IPS-20b (cell line): Measurements from ENCODE around the gene GIPR.

ENCODE experiments used
- H3K27ac ChIP-seq: one replicate; pipeline ENCODE4 v1.5.1; 2013; ENCODE audit warnings: low read length
- H3K27me3 ChIP-seq: 2 replicates; pipeline ENCODE4 v1.6.1; 2013; ENCODE audit warnings: mild to moderate bottlenecking, low read length, inconsistent platforms; ENCODE audit not compliant: insufficient read depth
- H3K36me3 ChIP-seq: 2 replicates; pipeline ENCODE4 v1.6.1; 2013; ENCODE audit warnings: low read depth, mild to moderate bottlenecking, inconsistent platforms, low read length, moderate library complexity; ENCODE audit not compliant: insufficient read depth
- H3K4me1 ChIP-seq: 2 replicates; pipeline ENCODE4 v1.6.1; 2013; ENCODE audit warnings: mild to moderate bottlenecking, control low read depth, inconsistent platforms, low read length, moderate library complexity; ENCODE audit not compliant: insufficient read depth
- H3K4me3 ChIP-seq: 2 replicates; pipeline ENCODE4 v1.5.1; 2013; ENCODE audit warnings: mild to moderate bottlenecking, low read length, inconsistent platforms
- H3K9ac ChIP-seq: 2 replicates; pipeline ENCODE4 v1.6.1; 2013; ENCODE audit warnings: low read depth, mild to moderate bottlenecking, inconsistent platforms, low read length, moderate library complexity
- H3K9me3 ChIP-seq: 2 replicates; pipeline ENCODE4 v1.6.1; 2013; ENCODE audit warnings: mild to moderate bottlenecking, low read depth, low read length, inconsistent platforms; ENCODE audit not compliant: insufficient read depth

The GIPR gene

GRCh38 chr19:45638930-45639729 is 28.9 kb upstream of the GIPR start, which contains the start of gene EML2:
Gene EML2 (minus strand): TSS chr19:45639397. CDS start chr19:45639376, 21 bp downstream.
- Histone ChIP-seq H3K9ac (peak within 1 kb of the TSS; percentile 50; the same call in 1 of the 2 replicates), H3K36me3 (no peaks in the 10 kb centered on the region), H3K4me1 (peaks cover 11% of the 10 kb centered on the region; the same call in 1 of the 2 replicates), H3K27me3 (peaks cover 9% of the 10 kb centered on the region; the same call in 1 of the 2 replicates), H3K4me3 (peak within 1 kb of the TSS; percentile 77), H3K27ac (no peak within 1 kb of the TSS), H3K9me3 (no peaks in the 10 kb centered on the region)

- H3K4me3 ChIP-seq: peak overlapping the region; percentile 67; the same call in 1 of the 2 replicates
- no peaks in the 10 kb centered on the region for H3K9me3 ChIP-seq
- H3K9ac ChIP-seq: no peak overlapping the region
- H3K27ac ChIP-seq: no peak overlapping the region
- H3K36me3 ChIP-seq: no peaks in the 10 kb centered on the region
- H3K4me1 ChIP-seq: peaks cover 13% of the 10 kb centered on the region; the same call in 1 of the 2 replicates
- H3K27me3 ChIP-seq: peaks cover 18% of the 10 kb centered on the region; the same call in 1 of the 2 replicates
Observed at GRCh38 chr19:45640849-45641273, 27.2 kb upstream of the GIPR start.

DNA sequence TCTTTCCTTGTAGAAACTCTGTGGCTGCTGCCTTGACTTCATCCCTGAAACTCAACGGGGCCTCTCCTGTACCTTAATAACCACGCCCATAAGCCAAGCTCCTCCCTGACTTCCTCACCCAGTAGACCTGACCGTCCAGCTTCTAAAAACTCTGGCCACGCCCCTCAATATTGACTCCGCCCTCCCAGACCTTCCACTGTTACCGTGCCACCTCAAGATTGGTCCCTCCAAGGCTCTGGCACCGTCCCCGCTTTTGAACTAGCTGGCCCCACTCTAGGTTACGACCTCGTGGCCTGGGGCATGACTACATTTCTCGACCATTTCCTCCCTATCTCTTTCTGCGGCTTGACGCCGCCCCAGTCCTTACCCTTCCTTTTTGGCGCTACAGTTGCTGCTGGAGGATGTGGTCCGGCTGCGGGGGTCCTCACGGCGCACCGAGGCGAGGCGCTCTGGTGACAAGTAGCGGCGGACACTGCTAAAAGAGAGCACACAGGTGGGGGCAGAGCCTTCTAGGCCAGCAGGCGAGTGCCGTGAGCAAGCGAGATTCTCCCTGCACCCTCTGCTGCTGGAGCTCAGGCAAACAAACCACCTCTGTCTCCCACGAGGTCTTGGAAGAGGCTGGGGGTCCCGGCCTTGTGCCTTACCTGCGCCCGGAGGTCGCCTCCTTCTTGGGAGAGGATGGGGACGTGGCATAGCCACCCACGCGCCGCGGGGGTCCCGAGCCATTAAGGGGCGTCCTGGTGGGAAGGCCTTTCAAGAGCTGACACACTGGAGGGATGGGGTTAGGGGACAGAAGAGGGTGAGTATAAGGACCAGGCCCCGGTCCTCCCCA is 26.5 kb upstream of the GIPR start:
- H3K9me3 ChIP-seq: no peaks in the 10 kb centered on the region
- peaks cover 13% of the 10 kb centered on the region; the same call in 1 of the 2 replicates for H3K4me1 ChIP-seq
- H3K36me3 ChIP-seq: no peaks in the 10 kb centered on the region
- peaks cover 18% of the 10 kb centered on the region; the same call in 1 of the 2 replicates for H3K27me3 ChIP-seq
- H3K27ac ChIP-seq: no peak overlapping the region
- H3K9ac ChIP-seq: no peak overlapping the region
- H3K4me3 ChIP-seq: peak overlapping the region; percentile 67

DNA sequence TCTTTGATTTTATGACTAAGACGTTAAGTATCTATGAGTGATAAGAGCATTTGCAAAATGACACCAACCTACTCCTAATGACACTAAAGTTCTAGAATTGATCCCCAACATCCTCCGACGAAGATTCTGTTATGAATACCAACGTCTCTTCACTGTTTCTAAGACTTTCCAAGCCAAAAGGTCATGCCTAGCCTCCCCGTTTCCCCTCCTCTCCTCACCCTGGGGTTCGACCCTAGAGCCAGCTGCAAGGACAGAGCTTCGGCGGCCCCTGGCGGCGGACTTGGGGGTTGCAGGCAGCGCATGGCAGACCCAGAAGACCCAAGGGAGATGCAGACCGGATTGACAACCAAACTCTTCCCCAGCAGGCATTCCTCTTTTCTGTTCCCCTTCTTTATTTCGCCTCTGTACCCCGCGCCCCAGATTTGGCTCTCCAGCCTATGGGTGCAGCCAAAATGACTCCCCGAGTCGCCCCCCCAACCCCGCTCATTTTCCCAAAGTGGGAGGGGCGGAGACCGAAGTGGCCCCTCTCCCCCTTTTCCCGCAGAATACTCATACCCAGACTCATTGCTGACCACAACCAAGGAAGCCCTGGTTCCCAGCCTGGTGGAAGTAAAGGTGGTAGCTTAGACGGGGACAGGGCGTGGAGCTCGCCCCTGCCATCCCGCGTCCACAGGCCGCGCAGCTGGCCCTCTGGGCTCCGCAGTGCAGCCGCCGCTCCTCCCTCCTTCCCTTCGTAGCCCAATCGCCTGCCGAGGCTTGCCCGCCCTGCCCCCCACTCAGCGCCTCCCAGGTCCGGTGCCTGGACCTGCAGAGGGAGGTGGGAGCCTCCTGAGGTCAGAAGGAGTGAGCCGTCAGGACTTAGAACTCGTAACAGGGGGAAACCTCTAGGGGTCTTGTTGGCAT is 24.7 kb upstream of the GIPR start:
- H3K4me3 ChIP-seq: peak overlapping the region; percentile 78
- peaks cover 10% of the 10 kb centered on the region; the same call in 1 of the 2 replicates for H3K4me1 ChIP-seq
- H3K27ac ChIP-seq: no peak overlapping the region
- H3K27me3 ChIP-seq: peaks cover 18% of the 10 kb centered on the region; the same call in 1 of the 2 replicates
- H3K9ac ChIP-seq: peak overlapping the region; percentile 31; the same call in 1 of the 2 replicates
- H3K9me3 ChIP-seq: no peaks in the 10 kb centered on the region
- H3K36me3 ChIP-seq: no peaks in the 10 kb centered on the region

GRCh38 chr19:45643927-45644771 is 23.9 kb upstream of the GIPR start:
- H3K4me1 ChIP-seq: peaks cover 6% of the 10 kb centered on the region; the same call in 1 of the 2 replicates
- H3K27ac ChIP-seq: no peak overlapping the region
- H3K27me3 ChIP-seq: peaks cover 18% of the 10 kb centered on the region; the same call in 1 of the 2 replicates
- peak overlapping the region; percentile 78; the same call in 1 of the 2 replicates for H3K4me3 ChIP-seq
- H3K9ac ChIP-seq: no peak overlapping the region
- no peaks in the 10 kb centered on the region for H3K9me3 ChIP-seq
- H3K36me3 ChIP-seq: no peaks in the 10 kb centered on the region

GRCh38 chr19:45645068-45645630 is 22.9 kb upstream of the GIPR start:
- H3K9me3 ChIP-seq: no peaks in the 10 kb centered on the region
- H3K4me3 ChIP-seq: peak overlapping the region; percentile 63; the same call in 1 of the 2 replicates
- no peak overlapping the region for H3K9ac ChIP-seq
- peaks cover 6% of the 10 kb centered on the region; the same call in 1 of the 2 replicates for H3K4me1 ChIP-seq
- no peak overlapping the region for H3K27ac ChIP-seq
- peaks cover 18% of the 10 kb centered on the region; the same call in 1 of the 2 replicates for H3K27me3 ChIP-seq
- H3K36me3 ChIP-seq: no peaks in the 10 kb centered on the region

- Histone ChIP-seq H3K4me3 (peak overlapping the region; percentile 63; the same call in 1 of the 2 replicates), H3K9me3 (no peaks in the 10 kb centered on the region), H3K36me3 (no peaks in the 10 kb centered on the region), H3K9ac (no peak overlapping the region), H3K4me1 (peaks cover 6% of the 10 kb centered on the region; the same call in 1 of the 2 replicates), H3K27ac (no peak overlapping the region), H3K27me3 (peaks cover 18% of the 10 kb centered on the region; the same call in 1 of the 2 replicates)
Observed at GRCh38 chr19:45645631-45646344, 22.2 kb upstream of the GIPR start.

GRCh38 chr19:45646345-45646698 is 21.7 kb upstream of the GIPR start:
- Histone ChIP-seq H3K27ac (no peak overlapping the region), H3K4me3 (peak overlapping the region; percentile 63; the same call in 1 of the 2 replicates), H3K36me3 (no peaks in the 10 kb centered on the region)

DNA sequence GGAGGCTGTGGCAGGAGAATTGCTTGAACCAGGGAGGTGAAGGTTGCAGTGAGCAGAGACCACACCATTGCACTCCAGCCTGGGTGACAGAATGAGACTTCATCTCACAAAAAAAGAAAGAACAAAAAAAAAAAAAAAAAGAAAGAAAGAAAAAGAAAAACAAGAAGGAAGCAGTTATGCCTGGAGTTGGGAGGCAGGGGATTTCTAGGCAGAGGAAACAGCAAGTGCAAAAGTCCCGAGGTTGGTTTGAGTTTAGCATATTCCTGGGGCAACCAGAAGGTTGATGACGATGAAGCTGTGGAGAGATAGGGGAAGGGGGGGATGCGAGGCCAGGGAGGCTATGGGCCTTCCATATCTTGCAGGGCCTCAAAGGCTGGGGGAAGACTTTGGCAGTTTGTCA is 17.3 kb upstream of the GIPR start:
- H3K4me1 ChIP-seq: no peaks in the 10 kb centered on the region
- H3K27me3 ChIP-seq: no peaks in the 10 kb centered on the region
- no peaks in the 10 kb centered on the region for H3K36me3 ChIP-seq
- no peak overlapping the region for H3K9ac ChIP-seq
- no peak overlapping the region for H3K4me3 ChIP-seq
- no peaks in the 10 kb centered on the region for H3K9me3 ChIP-seq
- H3K27ac ChIP-seq: no peak overlapping the region

More at GRCh38 chr19:45646345-45646698, 21.7 kb upstream of the GIPR start:
- H3K9me3 ChIP-seq: no peaks in the 10 kb centered on the region
- H3K9ac ChIP-seq: no peak overlapping the region
- H3K27me3 ChIP-seq: peaks cover 18% of the 10 kb centered on the region; the same call in 1 of the 2 replicates
- peaks cover 6% of the 10 kb centered on the region; the same call in 1 of the 2 replicates for H3K4me1 ChIP-seq
